Parathyroid adenoma (tissue), 2 donors: Measurements from ENCODE around the gene TPM4.
"Not testable (repeated sequence)": the region's sequence is repeated elsewhere in the genome, so short reads cannot be mapped to it uniquely, and the experiment has no call there.

Source experiments
- H2AFZ ChIP-seq: fragments of 300-600 bp; sonication (generic); one replicate; pipeline ENCODE4 v1.7.0; 2017; ENCODE audit warnings: antibody characterized with exemption, mild to moderate bottlenecking
- H3K27ac ChIP-seq: fragments of 300-600 bp; sonication (generic); one replicate; pipeline ENCODE4 v1.7.0; 2017
- H3K27me3 ChIP-seq: fragments of 300-600 bp; sonication (generic); one replicate; pipeline ENCODE4 v1.7.0; 2017; ENCODE audit warnings: low read length; ENCODE audit not compliant: control insufficient read depth, insufficient read depth
- H3K36me3 ChIP-seq: fragments of 300-600 bp; sonication (generic); one replicate; pipeline ENCODE4 v1.7.0; 2017; ENCODE audit warnings: low read length; ENCODE audit not compliant: control insufficient read depth, insufficient read depth
- H3K4me1 ChIP-seq: fragments of 300-600 bp; sonication (generic); one replicate; pipeline ENCODE4 v1.7.0; 2017; ENCODE audit warnings: control low read depth
- H3K4me2 ChIP-seq: fragments of 300-600 bp; sonication (generic); one replicate; pipeline ENCODE4 v1.7.0; 2017; ENCODE audit warnings: low read length
- H3K4me3 ChIP-seq: fragments of 300-600 bp; sonication (generic); one replicate; pipeline ENCODE4 v1.7.0; 2017; ENCODE audit warnings: low read depth, low read length
- H3K79me2 ChIP-seq: fragments of 300-600 bp; sonication (generic); one replicate; pipeline ENCODE4 v1.7.0; 2017; ENCODE audit warnings: control low read depth
- H3K9ac ChIP-seq: fragments of 300-600 bp; sonication (generic); one replicate; pipeline ENCODE4 v1.7.0; 2017; ENCODE audit warnings: mild to moderate bottlenecking
- H3K9me3 ChIP-seq: fragments of 300-600 bp; sonication (generic); one replicate; pipeline ENCODE4 v1.7.0; 2017; ENCODE audit warnings: low read length; ENCODE audit not compliant: control insufficient read depth
- TF ChIP-seq, protein P1 (sequence below): fragments of 300-600 bp; sonication (generic); IDR thresholded peaks from one replicate; pipeline ENCODE4 v1.7.0; 2017; ENCODE audit warnings: antibody characterized with exemption, mild to moderate bottlenecking
- donor health status: primary hyperparathyroidism.

TPM4 gene

DNA sequence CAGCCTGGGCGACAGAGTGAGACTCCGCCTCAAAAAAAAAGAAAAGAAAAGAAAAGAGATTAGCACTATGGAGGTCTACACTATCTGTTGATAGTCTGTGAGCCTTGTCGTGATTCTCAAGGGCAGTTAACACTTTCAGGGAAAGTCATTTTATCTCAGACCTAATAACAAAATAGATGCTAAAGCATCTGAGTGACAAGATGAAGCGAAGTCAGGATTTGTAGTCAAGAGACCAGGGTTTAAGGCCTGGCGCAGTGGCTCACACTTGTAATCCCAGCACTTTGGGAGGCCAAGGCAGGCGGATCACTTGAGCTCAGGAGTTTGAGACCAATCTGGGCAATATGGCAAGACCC, 22.1 kb downstream of the TPM4 start:
- Histone ChIP-seq H3K79me2 (no peaks in the 10 kb centered on the region), H3K4me3 (no peak overlapping the region), H2AFZ (no peak overlapping the region), H3K36me3 (no peaks in the 10 kb centered on the region), H3K27me3 (no peaks in the 10 kb centered on the region), H3K4me1 (peaks cover 2% of the 10 kb centered on the region), H3K4me2 (no peak overlapping the region), H3K27ac (no peak overlapping the region), H3K9me3 (no peaks in the 10 kb centered on the region), H3K9ac (no peak overlapping the region)
- TF ChIP-seq, protein P1, sequence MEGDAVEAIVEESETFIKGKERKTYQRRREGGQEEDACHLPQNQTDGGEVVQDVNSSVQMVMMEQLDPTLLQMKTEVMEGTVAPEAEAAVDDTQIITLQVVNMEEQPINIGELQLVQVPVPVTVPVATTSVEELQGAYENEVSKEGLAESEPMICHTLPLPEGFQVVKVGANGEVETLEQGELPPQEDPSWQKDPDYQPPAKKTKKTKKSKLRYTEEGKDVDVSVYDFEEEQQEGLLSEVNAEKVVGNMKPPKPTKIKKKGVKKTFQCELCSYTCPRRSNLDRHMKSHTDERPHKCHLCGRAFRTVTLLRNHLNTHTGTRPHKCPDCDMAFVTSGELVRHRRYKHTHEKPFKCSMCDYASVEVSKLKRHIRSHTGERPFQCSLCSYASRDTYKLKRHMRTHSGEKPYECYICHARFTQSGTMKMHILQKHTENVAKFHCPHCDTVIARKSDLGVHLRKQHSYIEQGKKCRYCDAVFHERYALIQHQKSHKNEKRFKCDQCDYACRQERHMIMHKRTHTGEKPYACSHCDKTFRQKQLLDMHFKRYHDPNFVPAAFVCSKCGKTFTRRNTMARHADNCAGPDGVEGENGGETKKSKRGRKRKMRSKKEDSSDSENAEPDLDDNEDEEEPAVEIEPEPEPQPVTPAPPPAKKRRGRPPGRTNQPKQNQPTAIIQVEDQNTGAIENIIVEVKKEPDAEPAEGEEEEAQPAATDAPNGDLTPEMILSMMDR = no peak

DNA sequence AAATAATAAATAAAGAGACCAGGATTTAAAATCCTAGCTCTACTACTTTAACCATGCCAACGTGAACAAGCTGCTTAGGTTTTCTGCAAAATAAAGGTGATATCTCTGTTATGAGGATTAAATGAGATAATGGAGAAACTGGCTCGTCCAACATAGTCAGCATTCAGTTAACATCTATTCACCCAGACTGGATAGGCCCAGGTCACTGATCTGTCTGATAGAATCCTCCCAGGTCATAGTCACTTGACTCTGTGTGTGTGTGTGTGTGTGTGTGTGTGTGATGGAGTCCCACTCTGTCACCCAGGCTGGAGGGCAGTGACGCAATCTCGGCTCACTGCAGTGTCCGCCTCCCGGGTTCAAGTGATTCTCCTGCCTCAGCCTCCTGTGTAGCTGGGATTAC, 22.5 kb downstream of the TPM4 start:
- Histone ChIP-seq H3K9ac (no peak overlapping the region), H3K27me3 (no peaks in the 10 kb centered on the region), H3K4me2 (no peak overlapping the region), H3K27ac (no peak overlapping the region), H2AFZ (no peak overlapping the region), H3K4me3 (no peak overlapping the region), H3K36me3 (no peaks in the 10 kb centered on the region), H3K9me3 (no peaks in the 10 kb centered on the region), H3K79me2 (no peaks in the 10 kb centered on the region), H3K4me1 (peaks cover 2% of the 10 kb centered on the region)
- TF ChIP-seq, protein P1 = no peak

DNA sequence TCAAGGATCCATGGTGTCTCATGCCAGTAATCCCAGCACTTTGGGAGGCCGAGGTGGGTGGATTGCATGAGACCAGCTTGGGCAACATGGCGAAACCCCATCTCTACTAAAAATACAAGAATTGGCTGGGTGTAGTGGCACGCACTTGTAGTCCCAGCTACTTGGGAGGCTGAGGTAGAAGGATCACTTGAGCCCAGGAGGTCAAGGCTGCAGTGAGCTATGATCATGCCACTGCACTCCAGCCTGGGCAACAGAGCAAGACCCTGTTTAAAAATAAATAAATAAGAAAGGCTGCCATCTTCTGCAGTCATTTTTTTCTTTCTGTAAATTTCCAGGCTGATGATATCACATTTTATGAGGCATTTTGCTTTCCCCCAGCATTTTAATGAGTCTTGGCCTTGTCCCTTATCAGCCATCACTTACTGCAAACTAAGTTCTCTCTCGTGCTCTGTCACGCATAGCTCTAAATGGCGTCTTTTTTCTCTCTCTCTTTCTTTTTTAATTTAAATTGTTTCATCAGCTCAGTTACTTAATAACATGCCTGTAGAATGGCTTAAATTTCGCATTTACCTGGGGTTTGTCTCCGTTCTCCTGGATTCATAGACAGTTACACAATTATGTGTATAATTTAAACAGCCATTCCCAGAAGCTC, 23.1 kb downstream of the TPM4 start:
- not testable (repeated sequence) for H3K9ac ChIP-seq

DNA sequence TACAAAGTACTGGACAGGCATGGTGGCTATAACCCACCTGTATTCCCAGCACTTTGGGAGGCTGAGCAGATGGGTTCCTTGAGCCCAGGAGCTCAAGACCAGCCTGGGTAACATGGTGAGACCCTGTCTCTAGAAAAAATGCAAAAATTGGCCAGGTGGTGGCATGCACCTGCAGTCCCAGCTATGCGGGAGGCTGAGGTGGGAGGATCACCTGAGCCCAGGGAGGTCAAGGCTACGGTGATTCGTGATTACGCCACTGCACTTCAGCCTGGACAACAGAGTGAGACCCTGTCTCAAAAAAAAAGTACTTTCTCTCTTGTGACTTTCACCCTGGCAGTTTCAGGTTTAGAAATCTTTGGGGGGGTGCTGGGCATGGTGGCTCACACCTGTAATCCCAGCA, 24.2 kb downstream of the TPM4 start:
- no peak overlapping the region for H3K27ac ChIP-seq
- H3K36me3 ChIP-seq = no peaks in the 10 kb centered on the region

More for the DNA sequence above, 23.1 kb downstream of the TPM4 start:
- not testable (repeated sequence) for H3K4me1 ChIP-seq, H3K4me2 ChIP-seq, H3K4me3 ChIP-seq, H3K36me3 ChIP-seq, H3K79me2 ChIP-seq, H3K9me3 ChIP-seq, H3K27me3 ChIP-seq, H3K27ac ChIP-seq
- peak overlapping the region; percentile 2 for H2AFZ ChIP-seq

DNA sequence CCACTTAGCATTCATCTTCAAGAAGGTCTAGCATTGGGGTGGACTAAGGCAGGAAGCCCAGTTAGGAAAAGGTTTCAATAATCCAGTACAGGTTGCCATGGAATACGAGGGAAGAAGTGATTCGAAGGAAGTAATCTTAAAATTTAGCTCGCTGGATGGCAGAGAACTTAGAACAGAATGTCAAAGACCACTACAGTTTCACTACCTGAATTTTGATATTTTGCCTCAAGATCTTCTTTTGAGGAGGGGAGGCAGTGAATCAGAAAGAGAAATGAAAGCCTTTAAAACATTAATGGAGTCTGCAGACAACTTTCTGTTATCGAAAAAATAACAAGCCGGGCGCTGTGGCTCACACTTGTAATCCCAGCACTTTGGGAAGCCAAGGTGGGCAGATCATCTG, 28.4 kb downstream of the TPM4 start:
- Histone ChIP-seq H3K9me3 (no peaks in the 10 kb centered on the region), H3K4me2 (no peak overlapping the region), H3K79me2 (no peaks in the 10 kb centered on the region), H2AFZ (no peak overlapping the region), H3K4me1 (peaks cover 2% of the 10 kb centered on the region), H3K27me3 (no peaks in the 10 kb centered on the region), H3K9ac (no peak overlapping the region), H3K4me3 (no peak overlapping the region), H3K36me3 (no peaks in the 10 kb centered on the region), H3K27ac (no peak overlapping the region)
- TF ChIP-seq, protein P1 = no peak

More for the DNA sequence above, 24.2 kb downstream of the TPM4 start:
- Histone ChIP-seq H3K9ac (no peak overlapping the region), H3K9me3 (no peaks in the 10 kb centered on the region), H3K79me2 (no peaks in the 10 kb centered on the region), H2AFZ (no peak overlapping the region), H3K4me3 (no peak overlapping the region), H3K4me2 (no peak overlapping the region), H3K4me1 (peaks cover 2% of the 10 kb centered on the region), H3K27me3 (no peaks in the 10 kb centered on the region)
- TF ChIP-seq, protein P1 = no peak
